GM12878 (cell line): ENCODE results near the gene SLC2A14. TPM values are rescaled to one million over a fixed set of nuclear protein-coding genes. Genes with fewer than 3 reads are reported as not detected.

Experiments used
- ATAC-seq: fragments of 200-7000 bp; cut with Tn5 transposase; 3 replicates; pipeline ENCODE4 v1.9.1; 2020; ENCODE audit warnings: mild to moderate bottlenecking, moderate library complexity
- BruUV-seq: library from RNA; stranded (reverse); fragments of 400-500 nt; replicated peaks from 2 replicates; lab custom pipeline; 2021; lab: Mats Ljungman, UMichigan
- CTCF ChIA-PET: fragments of 300-600 bp; sonication (Branson Sonifier 250); formaldehyde crosslinking; extraction: SDS; loops from one replicate; lab custom pipeline; 2021; ENCODE audit warnings: inconsistent platforms; lab: Yijun Ruan, JAX
- POLR2A ChIA-PET: fragments of 350-600 bp; formaldehyde crosslinking; extraction: SDS; loops from one replicate; lab custom pipeline; 2021; ENCODE audit warnings: inconsistent platforms; lab: Charles Lee
- RAD21 ChIA-PET: fragments of 300-600 bp; sonication (Branson Sonifier 250); formaldehyde crosslinking; loops from one replicate; lab custom pipeline; 2023; ENCODE audit warnings: antibody characterized with exemption; ENCODE audit not compliant: unreplicated experiment; lab: Charles Lee
- SMC1A ChIA-PET: fragments of 300-600 bp; sonication (Branson Sonifier 250); formaldehyde crosslinking; loops from one replicate; lab custom pipeline; 2023; ENCODE audit not compliant: unreplicated experiment, uncharacterized antibody; lab: Charles Lee
- DNase-seq: peaks from one replicate; pipeline ENCODE4 v3.0.0-alpha.2; 2011; ENCODE audit warnings: low read depth, low spot score
- FAIRE-seq: peaks from 3 replicates; lab custom pipeline; 2011; peaks lifted over from hg19 to GRCh38; lab: Jason Lieb, UNC
- H2AFZ ChIP-seq: 2 replicates; pipeline ENCODE4 v1.6.0; 2011; ENCODE audit warnings: low read depth, low read length, control low read depth; ENCODE audit not compliant: control insufficient read depth
- H3K27ac ChIP-seq: 2 replicates; pipeline ENCODE4 v1.5.1; 2011; ENCODE audit warnings: control low read depth; ENCODE audit not compliant: control insufficient read depth, insufficient read depth
- H3K27me3 ChIP-seq, 2 experiments: replicated peaks in 1 of 2; 2 replicates each; pipeline versions ENCODE4 v1.6.0 to v1.6.1; 2011; ENCODE audit warnings: low read length in 1 of 2; ENCODE audit not compliant: control insufficient read depth in 2 of 2, insufficient read depth in 2 of 2
- H3K36me3 ChIP-seq, 2 experiments: 2 replicates each; pipeline ENCODE4 v1.5.1; 2011; ENCODE audit warnings: low read length in 1 of 2; ENCODE audit not compliant: control insufficient read depth in 2 of 2, insufficient read depth in 2 of 2
- H3K4me1 ChIP-seq: 2 replicates; pipeline ENCODE4 v1.6.1; 2011; ENCODE audit warnings: mild to moderate bottlenecking, low read length, moderate library complexity, mixed read lengths; ENCODE audit not compliant: control insufficient read depth, insufficient read depth
- H3K4me2 ChIP-seq: 2 replicates; pipeline ENCODE4 v1.6.0; 2011; ENCODE audit warnings: control low read depth; ENCODE audit not compliant: control insufficient read depth, insufficient read depth
- H3K4me3 ChIP-seq: fragments of 200-600 bp; sonication (generic); 2 replicates; pipeline ENCODE4 v1.5.1; 2016
- H3K79me2 ChIP-seq: 2 replicates; pipeline ENCODE4 v1.6.0; 2011; ENCODE audit warnings: low read length; ENCODE audit not compliant: control insufficient read depth, insufficient read depth
- H3K9ac ChIP-seq: 2 replicates; pipeline ENCODE4 v1.8.0; 2011; ENCODE audit warnings: low read length, control low read depth, mixed read lengths; ENCODE audit not compliant: control insufficient read depth, insufficient read depth
- H3K9me3 ChIP-seq: replicated peaks from 3 replicates; pipeline ENCODE4 v1.5.1; 2011; ENCODE audit warnings: mild to moderate bottlenecking, low read length; ENCODE audit not compliant: control insufficient read depth, insufficient read depth
- H4K20me1 ChIP-seq: 2 replicates; pipeline ENCODE4 v1.6.0; 2011; ENCODE audit not compliant: control insufficient read depth, insufficient read depth
- FOXK2 ChIP-seq: fragments of 450-650 bp; IDR thresholded peaks from 2 replicates; pipeline ENCODE4 v1.6.1; 2017; ENCODE audit warnings: mild to moderate bottlenecking, moderate library complexity
- GABPA ChIP-seq: IDR thresholded peaks from 2 replicates; pipeline ENCODE4 v1.6.1; 2014; ENCODE audit warnings: antibody characterized with exemption, low read depth, mild to moderate bottlenecking, inconsistent platforms
- MTA3 ChIP-seq: IDR thresholded peaks from 2 replicates; pipeline ENCODE4 v1.6.1; 2012; ENCODE audit warnings: low read length, inconsistent platforms, borderline replicate concordance
- NR2C1 ChIP-seq: fragments of 450-650 bp; IDR thresholded peaks from 2 replicates; pipeline ENCODE4 v1.6.1; 2017; ENCODE audit warnings: antibody characterized with exemption, mild to moderate bottlenecking, moderate library complexity
- NRF1 ChIP-seq: conservative IDR thresholded peaks from 2 replicates; pipeline ENCODE4 v1.6.1; 2011; ENCODE audit warnings: mild to moderate bottlenecking, low read depth, low read length, improper control_type of control experiment
- PRDM15 ChIP-seq: fragments of 450-650 bp; formaldehyde crosslinking; IDR thresholded peaks from 2 replicates; pipeline ENCODE4 v1.4.0; 2020; ENCODE audit warnings: mild to moderate bottlenecking, moderate library complexity
- SMAD5 ChIP-seq: IDR thresholded peaks from 2 replicates; pipeline ENCODE4 v1.6.1; 2016; ENCODE audit warnings: antibody characterized with exemption, low read depth
- SMC3 ChIP-seq: IDR thresholded peaks from 2 replicates; pipeline ENCODE4 v1.6.1; 2011; ENCODE audit warnings: low read length, improper control_type of control experiment, borderline replicate concordance
- SUPT20H ChIP-seq: IDR thresholded peaks from 2 replicates; pipeline ENCODE4 v1.6.1; 2011; ENCODE audit warnings: low read depth, mild to moderate bottlenecking, low read length, moderate library complexity, borderline replicate concordance; ENCODE audit not compliant: control insufficient read depth
- TCF3 ChIP-seq: IDR thresholded peaks from 2 replicates; pipeline ENCODE4 v1.6.1; 2012; ENCODE audit warnings: low read depth, mild to moderate bottlenecking, low read length, borderline replicate concordance; ENCODE audit not compliant: insufficient read depth
- ZSCAN29 ChIP-seq: fragments of 450-650 bp; IDR thresholded peaks from 2 replicates; pipeline ENCODE4 v1.6.1; 2017; ENCODE audit warnings: mild to moderate bottlenecking, moderate library complexity
- WGBS: methylation state at CpG from one replicate; pipeline ENCODE4 v1.1.6; 2016; ENCODE audit warnings: low lambda C conversion rate; ENCODE audit not compliant: insufficient replicate concordance, insufficient coverage; ENCODE audit errors: missing lambda C conversion rate; 5-methylcytosine and 5-hydroxymethylcytosine counted together
- in situ Hi-C: fragments of 300-500 bp; cut with MboI; formaldehyde crosslinking; loops from 9 replicates; pipeline ENCODE4 v1.14.3; 2018; ENCODE audit warnings: mixed read lengths
- intact Hi-C: fragments of 100-400 bp; cut with micrococcal nuclease; formaldehyde crosslinking; loops from one replicate; pipeline ENCODE4 v1.14.2; 2022; ENCODE audit not compliant: unreplicated experiment
- polyA plus RNA-seq, 11 experiments: library from polyadenylated mRNA; depleted of rRNA in 4 of 11; unstranded in 6 of 11; stranded (reverse) in 5 of 11; fragments of >200 nt; fragmentation: Nextera tagmentation in 4 of 11; fragmentation: Illumina TruSeq in 1 of 11; extraction: Ambion mirVana in 4 of 11; extraction: Trizol in 1 of 11; gene quantifications; 1 replicate in 1 of 11; 2 replicates in 10 of 11; pipeline versions ENCODE4 v1.2.1 to v1.2.3, GENCODE V29; 2011 to 2016; ENCODE audit warnings: inconsistent platforms in 2 of 11, missing spikeins in 2 of 11, low read depth in 1 of 11
- total RNA-seq, 4 experiments: library from RNA; depleted of rRNA in 3 of 4; stranded (reverse); fragments of >200 nt in 3 of 4; fragmentation: Illumina TruSeq in 1 of 4; extraction: Trizol in 1 of 4; gene quantifications; 2 replicates each; pipeline versions ENCODE4 v1.2.1 to v1.2.3, GENCODE V29; 2013 to 2021

SLC2A14 gene
- total and polyA plus RNA-seq, 10 of the 15 experiments (the other 5 are each of a cell fraction or from before 2014, with no cell fraction given), result 0.05 to 0.69 (median 0.19) TPM; not detected in 1

DNA sequence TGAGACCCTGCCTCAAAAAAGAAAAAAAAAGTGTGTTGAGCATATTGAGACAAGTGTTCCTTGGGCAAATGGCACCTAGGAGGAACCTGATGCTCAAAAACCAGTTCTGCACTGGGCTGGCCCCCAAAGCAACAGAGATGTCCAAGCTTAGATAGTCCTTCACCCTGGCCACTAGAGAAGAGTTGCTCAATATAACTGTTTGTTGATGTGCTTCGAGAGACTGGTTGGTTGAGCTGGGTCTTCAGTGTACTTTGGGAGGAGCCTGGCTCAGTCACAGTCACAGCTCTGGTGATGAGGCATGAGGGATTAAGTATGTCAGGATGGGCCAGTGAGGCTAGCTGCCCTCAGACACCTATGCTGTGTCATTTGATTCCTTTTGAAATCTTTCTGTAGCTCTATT, 38.0 kb downstream of the SLC2A14 start:
- Histone ChIP-seq H4K20me1 (no peaks in the 10 kb centered on the region), H3K4me3 (no peak overlapping the region), H3K27me3 (no peaks in the 10 kb centered on the region), H3K79me2 (no peaks in the 10 kb centered on the region), H3K9ac (no peak overlapping the region), H3K4me1 (no peaks in the 10 kb centered on the region), H2AFZ (no peak overlapping the region), H3K9me3 (no peaks in the 10 kb centered on the region), H3K27ac (no peak overlapping the region), H3K4me2 (no peak overlapping the region), H3K36me3 (no peaks in the 10 kb centered on the region)
- POLR2A ChIA-PET, result interaction anchor here (0.6 kb wide), 1 partner anchor 196 kb away, joined by 4 read pairs; no protein-coding TSS in a partner anchor
- RAD21 ChIA-PET, result no interaction called here
- SMC1A ChIA-PET, result no interaction called here
- intact Hi-C loops, result no loop called here
- WGBS, result 0% methylated on average over 1 of the region's 1 CpG
- DNase-seq, result no peak
- TF ChIP-seq SMAD5 (no peak), TCF3 (no peak), ZSCAN29 (no peak), GABPA (no peak), SMC3 (no peak)
- no TSS peak for BruUV-seq
- FAIRE-seq, result no peak
- no peak for ATAC-seq
- in situ Hi-C loops, result no loop called here
- CTCF ChIA-PET, result interaction anchor here (0.5 to 2.0 kb wide), 2 partner anchors 25 to 57 kb away, joined by 3 to 4 read pairs; no protein-coding TSS in a partner anchor

DNA sequence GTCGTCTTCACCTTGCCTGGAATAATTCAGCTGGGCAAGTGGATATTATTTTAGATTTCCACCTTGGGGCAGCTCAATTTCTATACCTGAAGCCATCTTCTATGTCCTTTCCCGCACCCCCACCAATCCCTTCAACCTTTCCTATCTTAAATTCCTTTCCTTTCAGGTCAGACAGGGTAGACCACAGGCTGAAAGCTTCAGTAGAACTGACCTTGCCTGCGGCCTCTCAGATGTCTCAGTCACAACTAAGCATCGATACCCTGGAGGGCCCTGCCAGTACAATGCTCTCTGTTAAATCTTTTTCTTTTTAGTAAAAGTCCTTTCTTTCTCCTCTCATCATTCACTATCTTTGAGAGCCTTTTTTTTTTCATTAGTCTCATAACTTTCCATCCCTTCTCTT, 38.9 kb downstream of the SLC2A14 start:
- no peak for ATAC-seq
- intact Hi-C loops, result no loop called here
- H2AFZ ChIP-seq, result no peak overlapping the region
- H3K4me2 ChIP-seq, result no peak overlapping the region
- POLR2A ChIA-PET, result no interaction called here
- H3K9me3 ChIP-seq, result no peaks in the 10 kb centered on the region
- RAD21 ChIA-PET, result no interaction called here
- no peak for DNase-seq
- WGBS, result 29% methylated on average over 4 of the region's 4 CpGs
- H4K20me1 ChIP-seq, result no peaks in the 10 kb centered on the region
- H3K9ac ChIP-seq, result no peak overlapping the region
- no peak for FAIRE-seq
- H3K79me2 ChIP-seq, result no peaks in the 10 kb centered on the region
- no peaks in the 10 kb centered on the region for H3K36me3 ChIP-seq
- H3K27me3 ChIP-seq, result no peaks in the 10 kb centered on the region
- no peak overlapping the region for H3K27ac ChIP-seq
- H3K4me1 ChIP-seq, result no peaks in the 10 kb centered on the region
- TF ChIP-seq MTA3 (no peak), NR2C1 (no peak), NRF1 (no peak), SUPT20H (no peak), PRDM15 (no peak), FOXK2 (no peak)
- TF ChIP-seq, all 136 proteins: peak for 0
- in situ Hi-C loops, result no loop called here
- ChIA-PET CTCF (interaction anchor here (2.0 kb wide), 1 partner anchor 26 kb away, joined by 4 read pairs; no protein-coding TSS in a partner anchor), SMC1A (no interaction called here)
- H3K4me3 ChIP-seq, result no peak overlapping the region
- no TSS peak for BruUV-seq
